HG02852 (cell line): ENCODE data around the gene CFDP1.
"Not testable (repeated sequence)": the region's sequence is repeated elsewhere in the genome, so short reads cannot be mapped to it uniquely, and the experiment has no call there.

Source experiments
- ATAC-seq: cut with Tn5 transposase; IDR thresholded peaks from one replicate; pipeline ENCODE4 v1.9.1; 2021; ENCODE audit warnings: mild to moderate bottlenecking, moderate library complexity; ENCODE audit not compliant: unreplicated experiment

CFDP1 gene

DNA sequence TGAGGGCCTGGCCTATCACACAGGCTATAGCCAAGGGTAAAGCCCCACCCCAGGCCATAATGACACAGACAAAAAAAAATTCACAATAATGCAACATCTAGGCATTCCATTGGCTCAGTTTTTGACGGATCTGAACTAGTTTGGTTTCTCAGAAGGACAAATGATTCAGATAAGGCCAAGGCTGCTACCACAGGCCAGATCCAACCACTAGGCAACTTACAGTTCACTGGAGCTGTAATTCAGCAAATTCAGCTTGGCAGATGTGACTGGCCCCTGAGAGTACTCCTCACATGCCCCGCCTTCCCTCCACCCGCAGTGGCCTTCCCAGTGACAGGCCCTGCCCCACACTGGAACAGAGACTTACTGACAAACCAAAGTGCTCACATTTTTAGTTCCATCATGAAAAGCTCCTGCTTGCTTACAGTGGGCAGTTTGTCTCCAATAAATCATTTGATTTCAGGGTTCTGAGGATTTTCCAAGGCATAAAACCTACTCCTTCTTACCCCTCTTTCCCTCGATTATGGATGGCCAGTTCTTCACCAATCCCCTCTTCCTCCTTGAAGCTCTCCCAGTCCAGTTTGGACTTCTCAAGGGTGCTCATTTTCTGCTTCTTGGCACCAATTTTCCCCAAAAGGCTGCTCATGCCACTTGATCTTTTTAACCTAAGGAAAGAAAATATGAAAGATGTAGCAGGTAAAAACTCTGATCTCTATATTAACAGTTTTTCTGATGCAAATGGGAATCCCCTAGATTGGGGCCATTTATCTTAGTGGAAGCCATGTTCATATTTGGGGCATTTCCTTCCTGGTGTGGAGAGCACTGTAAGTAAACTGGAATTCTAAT is 128.6 kb downstream of the CFDP1 start:
- no peak for ATAC-seq

DNA sequence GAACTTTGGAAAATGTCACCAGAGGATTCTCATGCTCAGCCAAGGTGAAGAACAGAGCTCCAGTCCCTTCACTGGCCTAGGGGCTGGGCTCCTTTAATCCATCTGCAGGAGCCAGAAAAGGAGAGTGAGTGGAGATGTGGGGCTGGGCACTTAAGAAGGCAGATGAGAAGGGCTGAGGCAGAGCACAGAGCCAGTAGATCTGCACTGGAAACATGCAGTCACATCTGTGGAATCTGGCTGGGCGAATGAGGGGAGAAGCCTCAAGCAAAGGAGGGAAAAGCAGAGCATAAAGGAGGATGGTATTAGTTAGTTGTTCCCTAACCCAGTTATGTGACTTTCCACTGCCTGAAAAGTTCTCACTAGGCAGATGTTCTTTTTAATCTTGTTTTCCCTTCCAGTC is 131.5 kb downstream of the CFDP1 start:
- ATAC-seq = no peak

DNA sequence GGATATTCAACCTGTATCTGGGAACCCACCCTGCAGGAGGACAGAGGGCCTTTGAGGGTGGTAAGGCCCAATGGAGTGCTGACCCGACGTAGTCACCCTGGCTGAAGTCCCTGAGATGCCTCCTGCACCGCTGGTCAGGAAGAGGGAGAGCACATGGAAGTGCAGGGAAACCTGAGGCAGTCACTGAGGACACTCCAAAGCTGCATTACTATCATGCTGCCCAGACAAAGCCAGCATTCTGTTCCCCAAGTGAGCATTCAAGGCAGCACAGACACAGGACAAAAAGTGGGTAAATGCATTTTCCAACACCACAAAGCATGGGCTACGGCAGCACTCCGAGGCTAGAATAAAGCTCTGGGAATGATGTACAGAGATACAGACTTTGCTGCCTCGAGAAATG is 135.0 kb downstream of the CFDP1 start:
- ATAC-seq = no peak

DNA sequence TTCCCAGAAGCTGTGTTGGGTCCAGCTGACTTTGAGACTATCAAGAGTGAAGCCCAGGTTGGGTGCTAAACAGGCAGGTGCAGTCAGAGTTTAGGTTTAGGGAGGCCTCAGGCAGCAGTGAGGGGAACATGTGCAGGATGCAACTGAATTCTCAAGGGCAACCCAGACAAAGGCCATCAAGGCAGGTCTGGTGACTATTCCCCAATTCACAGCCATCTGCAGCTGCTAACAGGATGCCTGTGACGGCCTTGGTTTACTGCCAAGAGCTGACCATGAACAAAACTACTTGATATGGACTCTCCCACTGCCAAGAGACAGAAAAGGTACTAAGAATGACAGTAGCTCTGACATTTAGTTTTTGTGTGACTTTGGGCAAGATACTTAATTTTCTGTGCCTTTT is 136.7 kb downstream of the CFDP1 start:
- ATAC-seq = no peak

DNA sequence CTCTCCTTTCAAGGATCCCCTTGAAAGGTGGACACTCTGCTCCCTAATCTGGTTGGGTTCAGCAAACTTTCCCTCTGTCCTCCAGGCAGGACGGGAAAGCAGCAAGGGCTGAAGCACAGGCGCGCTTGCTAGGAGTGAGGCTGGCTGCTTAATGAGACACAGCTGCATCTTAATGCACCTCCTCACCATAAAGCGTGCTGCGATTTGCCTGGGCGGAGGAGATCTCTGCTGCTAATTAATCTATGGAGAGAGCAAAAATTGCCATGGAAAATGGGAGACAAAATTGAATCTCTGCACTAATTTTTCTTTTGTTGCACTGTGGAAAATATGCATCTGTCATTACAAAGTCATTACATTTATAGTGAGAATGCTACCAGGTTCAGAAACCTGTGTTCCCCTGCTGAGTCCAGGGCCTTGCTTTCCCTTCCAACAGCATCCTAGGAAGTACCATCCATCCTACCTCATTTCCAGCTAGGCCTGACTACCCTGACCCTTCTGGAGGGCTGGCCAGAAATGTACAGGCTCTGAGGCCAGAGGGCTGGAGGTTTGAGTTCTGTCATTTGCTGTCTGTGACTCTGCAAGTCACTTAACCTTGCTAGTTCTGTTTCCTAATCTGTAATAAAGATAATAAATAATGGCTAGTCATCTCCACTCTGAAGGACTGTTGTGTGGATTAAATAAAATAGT is 138.4 kb downstream of the CFDP1 start:
- no peak for ATAC-seq

DNA sequence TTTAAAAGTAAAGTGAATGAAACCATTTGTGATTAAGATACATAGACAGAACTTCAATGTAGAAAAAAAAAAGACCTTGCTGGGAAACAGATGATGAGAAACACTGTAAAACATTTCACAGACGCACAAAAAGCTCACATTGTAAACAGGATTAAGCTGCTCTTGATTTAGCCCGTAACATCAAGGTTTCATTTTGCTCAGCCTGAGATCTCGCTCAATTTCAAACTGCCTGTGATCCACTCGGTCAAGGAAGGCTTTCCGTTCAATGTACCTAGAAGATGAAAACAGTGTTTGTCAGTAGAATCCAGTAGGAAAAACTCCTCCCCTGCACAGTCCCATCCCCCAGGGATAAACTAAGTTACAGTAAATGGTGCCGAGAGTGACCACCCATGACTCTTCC is 139.5 kb downstream of the CFDP1 start:
- ATAC-seq = no peak

DNA sequence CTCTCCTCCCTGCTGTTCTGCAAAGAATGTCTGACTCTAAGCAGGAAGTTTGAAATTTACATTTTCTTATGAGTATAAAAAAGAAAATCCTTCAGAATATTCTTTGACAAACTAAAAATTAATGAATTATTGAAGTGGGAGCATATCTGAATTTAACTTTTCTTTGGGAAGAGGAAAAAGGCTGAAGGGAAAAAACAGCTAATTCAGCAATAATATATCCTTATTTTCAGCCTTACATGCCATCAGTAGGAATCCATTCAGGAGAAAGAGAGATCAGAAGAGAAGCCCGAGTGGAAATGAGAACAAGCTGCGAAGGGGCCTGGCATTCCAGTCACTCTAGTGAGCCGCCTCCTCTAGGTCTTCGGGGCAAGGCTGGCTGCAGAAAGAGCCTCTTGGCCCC is 140.1 kb downstream of the CFDP1 start:
- ATAC-seq = no peak

DNA sequence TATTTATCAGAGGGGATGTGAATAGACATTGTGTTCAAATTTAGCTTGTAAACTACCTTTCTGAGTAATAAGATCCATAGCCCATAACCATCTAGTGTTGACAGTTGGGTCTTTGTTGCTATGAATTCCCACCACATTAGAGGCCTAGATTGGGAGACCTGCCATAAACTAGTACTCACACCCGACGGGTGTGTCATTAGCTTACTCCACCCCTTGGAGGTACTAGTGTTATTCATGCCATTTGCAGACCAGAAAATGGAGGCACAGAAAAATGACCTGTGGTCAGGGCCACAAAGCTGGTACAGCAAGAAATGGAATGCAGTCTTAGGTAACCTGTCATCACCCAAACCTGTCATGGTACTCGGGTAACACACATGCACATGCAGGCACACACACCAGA is 140.6 kb downstream of the CFDP1 start:
- no peak for ATAC-seq

DNA sequence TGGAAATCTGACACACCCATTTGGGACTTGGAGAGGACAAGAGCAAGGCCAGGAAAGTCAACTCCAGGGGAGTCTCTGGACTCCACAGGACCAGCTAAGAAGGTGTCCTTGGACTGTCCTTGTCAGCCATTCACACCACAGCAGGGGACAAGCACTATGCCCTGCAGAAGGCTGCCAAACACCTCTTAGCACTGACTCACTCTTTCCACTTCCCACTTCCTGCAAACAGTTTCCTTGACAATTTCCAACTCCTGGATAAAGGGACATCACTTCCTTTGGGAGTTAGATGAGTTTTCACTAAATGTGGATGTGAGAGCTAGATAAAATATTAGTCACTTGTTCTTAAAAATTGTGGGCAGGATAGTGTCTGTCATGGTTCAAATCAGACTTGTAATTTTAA is 144.1 kb downstream of the CFDP1 start:
- ATAC-seq = no peak

DNA sequence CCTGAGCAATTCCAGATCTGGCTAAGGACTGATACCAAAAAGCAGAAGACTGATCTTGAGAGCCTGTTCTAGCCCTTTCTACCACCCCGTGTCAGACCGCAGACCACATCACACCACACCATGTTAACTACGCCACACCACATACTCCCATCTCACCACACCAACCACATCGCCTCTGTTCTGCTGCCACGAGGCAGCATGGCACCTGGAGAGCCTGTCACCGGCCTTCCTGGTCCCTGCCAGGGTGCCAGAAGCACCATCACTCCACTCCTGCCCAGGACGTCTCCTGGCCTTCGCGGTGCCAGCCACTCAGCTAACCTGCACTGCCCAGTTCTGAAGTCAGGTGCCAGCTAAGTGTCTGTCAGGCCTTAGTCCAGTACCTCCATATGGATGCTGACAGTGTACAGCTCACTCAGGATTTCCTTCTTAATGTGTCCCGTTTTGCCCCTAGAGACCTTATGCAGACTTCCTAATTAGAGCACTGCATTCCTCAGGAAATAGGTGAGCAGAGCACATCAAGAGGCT is 144.6 kb downstream of the CFDP1 start:
- ATAC-seq = no peak

DNA sequence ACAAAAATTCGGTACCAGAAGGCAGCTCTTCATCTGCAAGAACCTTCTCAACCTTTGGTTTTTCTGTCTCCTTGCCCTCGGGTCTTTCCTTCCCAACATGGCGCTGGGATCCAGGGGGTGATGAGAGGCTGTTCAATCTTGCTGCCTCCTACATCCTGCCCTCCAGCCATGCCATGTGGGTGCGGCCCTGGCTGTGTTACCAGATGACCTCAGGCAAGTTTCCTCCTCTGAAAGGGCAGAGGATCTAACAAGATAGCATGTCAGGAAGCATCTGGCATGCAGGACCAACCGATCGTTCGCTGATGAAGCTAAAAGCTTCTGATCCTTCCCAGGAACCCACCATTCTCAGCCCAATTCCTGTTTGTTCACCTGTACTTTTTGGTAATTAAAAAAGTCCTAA is 145.1 kb downstream of the CFDP1 start:
- ATAC-seq = no peak

DNA sequence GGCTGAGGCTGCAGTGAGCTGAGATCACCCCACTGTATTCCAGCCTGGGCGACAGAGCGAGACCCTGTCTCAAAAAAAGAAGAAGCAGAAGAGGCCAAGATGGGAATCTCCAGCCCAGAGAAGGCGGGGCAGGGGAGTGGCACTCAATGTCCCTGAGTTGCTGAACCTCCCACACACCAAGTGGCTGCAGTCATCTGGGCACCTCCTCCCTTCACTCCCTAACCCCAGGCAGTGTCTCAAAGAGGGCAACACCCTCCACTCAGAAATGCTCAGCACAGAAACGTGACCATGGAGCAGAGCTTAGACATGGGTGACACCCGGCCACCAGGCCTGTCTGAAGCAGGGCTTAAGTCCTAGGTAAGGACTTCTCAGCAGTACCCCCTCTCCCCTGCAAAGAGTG is 145.6 kb downstream of the CFDP1 start:
- no peak for ATAC-seq

DNA sequence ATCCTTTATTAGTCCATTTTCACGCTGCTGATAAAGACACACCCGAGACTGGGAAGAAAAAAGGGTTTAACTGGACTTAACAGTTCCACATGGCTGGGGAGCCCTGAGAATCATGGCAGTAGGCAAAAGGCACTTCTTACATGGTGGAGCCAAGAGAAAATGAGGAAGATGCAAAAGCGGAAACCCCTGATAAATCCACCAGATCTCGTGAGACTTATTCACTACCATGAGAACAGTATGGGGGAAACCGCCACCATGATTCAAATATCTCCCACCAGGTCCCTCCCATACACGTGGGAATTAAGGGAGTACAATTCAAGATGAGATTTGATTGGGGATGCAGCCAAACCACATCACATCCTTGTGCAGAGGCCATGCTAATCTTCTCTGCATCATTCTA is 146.9 kb downstream of the CFDP1 start:
- no peak for ATAC-seq

DNA sequence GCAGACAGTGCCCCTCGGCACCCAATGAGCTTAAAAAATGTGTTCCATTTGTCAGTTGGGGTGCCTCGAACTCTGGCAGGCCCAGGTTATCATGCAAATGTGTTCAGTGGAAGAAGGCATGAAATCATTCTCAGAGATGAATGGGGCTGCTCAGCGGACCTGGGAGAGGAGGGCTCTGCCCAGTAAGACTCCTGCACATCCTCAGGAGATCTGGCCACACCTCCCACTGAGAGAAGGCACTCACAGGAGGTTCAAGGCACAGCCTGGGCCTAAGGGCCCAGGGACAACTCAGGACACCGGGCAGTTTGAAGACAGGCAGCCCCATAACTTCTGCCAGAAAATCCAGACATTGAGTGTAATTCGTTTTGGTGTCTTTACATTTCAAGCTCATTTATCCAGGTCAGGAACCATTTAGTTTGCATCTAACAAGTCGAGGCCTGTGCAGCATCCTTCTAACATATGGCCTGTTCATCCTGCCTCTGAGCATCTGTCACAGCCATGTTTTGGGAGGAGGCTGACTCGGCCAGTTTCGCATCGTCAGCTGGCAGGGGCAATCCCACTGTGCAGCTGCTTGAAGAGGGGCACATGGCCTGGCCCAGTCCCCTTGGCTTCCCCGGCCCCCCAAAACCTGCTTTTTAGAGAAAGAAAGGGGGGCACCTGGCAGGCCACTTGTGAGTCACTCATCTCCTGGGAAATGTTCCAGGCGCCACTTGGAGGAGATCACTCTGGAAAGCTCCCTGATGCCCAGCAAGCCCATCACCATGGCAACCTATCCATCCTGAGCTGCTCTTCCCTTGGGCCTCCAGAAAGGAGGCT is 150.6 kb downstream of the CFDP1 start:
- ATAC-seq = no peak

DNA sequence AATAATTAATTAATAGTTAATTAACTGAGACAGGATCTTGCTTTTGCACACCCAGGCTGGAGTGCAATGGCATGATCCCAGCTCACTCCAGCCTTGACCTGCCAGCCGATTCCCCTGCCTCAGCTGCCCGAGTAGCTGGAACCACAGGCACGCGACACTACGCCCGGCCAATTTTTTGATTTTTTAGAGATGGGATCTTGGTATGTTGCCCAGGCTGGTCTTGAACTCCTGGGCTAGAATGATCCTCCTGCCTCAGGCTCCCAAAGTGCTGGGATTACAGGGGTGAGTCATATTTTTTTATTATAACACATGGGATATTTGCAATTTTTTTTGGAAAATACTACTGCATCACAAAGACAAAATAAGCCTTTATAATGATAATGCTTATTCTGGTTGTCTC is 151.5 kb downstream of the CFDP1 start:
- no peak for ATAC-seq

DNA sequence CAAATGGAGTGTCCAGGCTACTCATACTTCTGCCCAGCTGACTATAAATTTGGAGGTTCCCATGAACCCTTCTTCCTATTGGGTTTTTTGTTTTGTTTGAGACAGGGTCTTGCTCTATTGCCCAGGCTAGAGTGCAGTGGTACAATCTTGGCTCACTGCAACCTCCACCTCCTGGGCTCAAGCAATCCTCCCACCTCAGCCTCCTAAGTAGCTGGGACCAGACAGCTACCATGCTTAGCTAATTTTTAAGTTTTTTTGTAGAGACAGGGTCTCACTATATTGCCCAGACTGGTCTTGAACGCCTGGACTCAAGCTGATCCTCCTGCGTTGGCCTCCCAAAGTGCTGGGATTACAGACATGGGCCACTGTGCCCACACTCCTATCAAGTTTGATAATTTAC is 152.3 kb downstream of the CFDP1 start:
- not testable (repeated sequence) for ATAC-seq

DNA sequence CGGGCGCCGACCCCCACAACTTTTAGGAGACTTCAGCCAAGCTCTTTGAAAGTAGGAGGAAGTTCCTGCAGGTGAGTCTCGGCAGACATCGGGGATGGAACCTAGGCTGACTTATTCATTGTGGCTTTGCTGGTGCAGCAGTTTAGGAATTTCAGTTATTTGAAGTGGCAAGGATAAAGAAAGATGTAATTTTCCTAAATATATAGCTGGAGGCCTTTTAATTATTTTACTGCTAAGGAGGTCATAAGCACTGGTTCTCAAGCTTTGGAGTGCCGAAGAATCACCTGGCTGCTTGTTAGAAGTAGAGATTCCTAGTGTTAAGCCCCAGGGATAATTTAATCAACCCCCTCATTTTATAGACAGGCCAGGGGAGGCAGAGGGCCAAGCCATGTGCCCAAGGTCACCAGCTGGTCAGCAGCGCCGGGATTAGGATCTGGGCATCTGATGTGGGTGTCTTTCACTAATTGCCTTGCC is 152.9 kb downstream of the CFDP1 start:
- no peak for ATAC-seq

DNA sequence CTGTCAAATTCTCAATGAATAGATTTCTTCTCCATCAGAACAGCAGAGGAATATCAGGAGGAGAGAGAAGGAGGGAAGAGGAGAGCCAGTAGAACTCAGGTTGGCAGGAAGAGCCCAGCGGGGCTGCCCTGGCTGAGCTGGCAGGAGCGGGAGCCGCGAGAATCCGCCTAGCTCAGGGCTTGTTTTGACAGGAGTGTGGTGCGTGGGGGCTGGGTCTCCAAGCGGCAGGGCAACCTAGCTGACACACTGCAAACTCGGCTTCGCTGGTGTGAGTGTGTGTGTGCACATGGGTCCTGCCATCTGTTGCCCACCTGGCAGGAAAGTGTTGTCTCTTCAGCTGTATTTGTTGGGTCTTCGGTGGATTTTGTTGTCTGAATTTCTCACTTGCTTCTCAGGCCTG is 154.0 kb downstream of the CFDP1 start:
- ATAC-seq = no peak

DNA sequence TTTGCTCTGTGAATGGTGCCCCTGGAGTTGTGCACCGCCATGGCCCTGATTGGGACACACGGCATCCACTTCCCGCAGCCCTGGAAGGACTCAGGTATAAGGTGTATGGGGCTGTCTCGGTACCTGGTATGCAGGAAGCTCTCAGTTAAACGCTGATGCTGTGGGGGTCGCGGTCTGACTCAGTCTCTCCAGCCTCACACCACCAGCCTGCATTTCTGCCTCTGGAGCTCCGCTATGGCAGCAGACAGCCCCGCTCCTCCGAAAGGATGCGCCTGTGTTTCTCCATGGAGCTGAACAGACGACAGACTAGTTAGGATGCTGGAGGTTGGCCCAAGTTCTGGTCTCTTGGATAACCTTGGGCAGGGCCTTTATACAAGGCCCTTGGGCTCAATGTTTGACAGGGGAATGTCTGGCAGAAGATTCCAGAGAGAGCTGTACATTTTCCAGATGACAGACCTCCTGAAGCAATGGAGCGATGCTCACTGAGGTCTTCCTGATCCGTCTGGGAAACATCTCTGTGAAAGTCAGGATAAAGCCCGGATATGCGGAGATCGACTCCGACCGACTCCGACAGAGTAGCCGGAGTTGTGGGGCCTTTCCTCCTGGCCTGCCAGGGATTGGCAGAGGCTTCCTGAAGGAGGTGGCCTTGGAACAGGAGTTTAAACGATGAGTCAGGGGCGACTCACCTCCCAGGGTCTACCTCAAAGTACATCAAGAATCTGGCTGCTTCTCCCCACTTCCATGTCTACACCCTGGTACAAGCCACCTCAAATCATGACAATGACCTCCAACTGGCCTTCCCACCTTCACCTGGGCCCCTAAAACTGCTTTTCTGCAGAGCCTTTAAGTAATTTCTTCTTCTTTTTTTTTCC is 160.0 kb downstream of the CFDP1 start:
- no peak for ATAC-seq

DNA sequence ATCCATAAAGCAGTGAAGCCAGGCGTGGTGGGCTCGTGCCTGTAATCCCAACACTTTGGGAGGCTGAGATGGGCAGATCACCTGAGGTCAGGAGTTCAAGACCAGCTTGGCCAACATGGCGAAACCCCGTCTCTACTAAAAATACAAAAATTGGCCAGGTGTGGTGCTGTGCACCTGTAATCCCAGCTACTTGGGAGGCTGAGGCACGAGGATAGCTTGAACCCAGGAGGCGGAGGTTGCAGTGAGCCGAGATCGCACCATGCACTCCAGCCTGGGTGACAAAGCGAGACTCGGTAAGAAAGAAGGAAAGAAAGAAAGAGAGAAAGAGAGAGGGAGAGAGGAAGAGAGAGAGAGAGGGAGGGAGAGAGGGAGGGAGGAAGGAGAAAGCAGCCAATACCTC is 160.7 kb downstream of the CFDP1 start:
- ATAC-seq = not testable (repeated sequence)
